IPS-18c (cell line): ENCODE measurements around the gene MBNL1.

Experiments
- H3K4me3 ChIP-seq: 2 replicates; pipeline ENCODE4 v1.7.0; 2013; ENCODE audit warnings: low read depth, mild to moderate bottlenecking, low read length, moderate library complexity; ENCODE audit not compliant: insufficient read depth
- H3K9me3 ChIP-seq: one replicate; pipeline ENCODE4 v1.6.1; 2013; ENCODE audit warnings: mild to moderate bottlenecking, low read length, moderate library complexity; ENCODE audit not compliant: control insufficient read depth, insufficient read depth

The MBNL1 gene

GRCh38 chr3:152284906-152285305 lies 16.2 kb downstream of the MBNL1 start:
- Histone ChIP-seq H3K4me3 (no peak overlapping the region), H3K9me3 (no peaks in the 10 kb centered on the region)

GRCh38 chr3:152285509-152285908 lies 16.8 kb downstream of the MBNL1 start:
- Histone ChIP-seq H3K9me3 (no peaks in the 10 kb centered on the region), H3K4me3 (no peak overlapping the region)

DNA sequence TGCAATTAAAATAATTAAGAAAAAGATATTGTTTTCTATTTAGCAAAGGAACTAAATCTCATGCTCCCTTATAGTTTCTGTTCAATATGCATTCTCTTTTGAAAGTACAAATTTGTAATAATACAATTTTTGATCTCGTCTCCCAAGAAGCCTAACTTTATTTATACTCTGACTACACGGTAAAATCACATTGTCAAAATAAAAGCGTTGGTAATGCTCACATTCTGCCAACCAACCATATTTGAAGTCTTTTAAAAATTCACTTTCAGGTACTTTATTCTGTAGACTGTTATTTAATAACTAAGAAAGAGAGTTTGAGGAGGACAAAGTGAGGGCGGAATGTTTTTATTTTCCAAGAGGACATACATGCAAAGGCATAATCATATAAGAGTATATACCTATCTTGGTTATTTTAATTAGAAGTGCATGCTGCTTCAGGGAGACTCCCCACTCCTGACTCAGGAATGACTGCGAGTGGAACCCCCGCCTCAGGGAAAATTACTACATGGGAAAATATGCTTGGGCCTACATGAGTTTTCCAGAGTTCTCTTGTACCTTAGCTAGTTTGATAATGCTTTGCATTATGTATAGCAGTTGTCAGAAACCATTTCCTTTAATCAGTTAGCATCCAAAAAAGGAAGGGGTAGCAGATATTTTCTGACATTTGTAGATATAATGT lies 19.3 kb downstream of the MBNL1 start:
- Histone ChIP-seq H3K4me3 (no peak overlapping the region), H3K9me3 (no peaks in the 10 kb centered on the region)

- H3K4me3 ChIP-seq: no peak overlapping the region
- no peaks in the 10 kb centered on the region for H3K9me3 ChIP-seq
Measured at GRCh38 chr3:152288681-152289080, 20.0 kb downstream of the MBNL1 start.

- Histone ChIP-seq H3K9me3 (no peaks in the 10 kb centered on the region), H3K4me3 (no peak overlapping the region)
Measured at GRCh38 chr3:152289708-152290107, 21.0 kb downstream of the MBNL1 start.

- no peak overlapping the region for H3K4me3 ChIP-seq
- no peaks in the 10 kb centered on the region for H3K9me3 ChIP-seq
Measured at GRCh38 chr3:152290374-152290773, 21.6 kb downstream of the MBNL1 start.

DNA sequence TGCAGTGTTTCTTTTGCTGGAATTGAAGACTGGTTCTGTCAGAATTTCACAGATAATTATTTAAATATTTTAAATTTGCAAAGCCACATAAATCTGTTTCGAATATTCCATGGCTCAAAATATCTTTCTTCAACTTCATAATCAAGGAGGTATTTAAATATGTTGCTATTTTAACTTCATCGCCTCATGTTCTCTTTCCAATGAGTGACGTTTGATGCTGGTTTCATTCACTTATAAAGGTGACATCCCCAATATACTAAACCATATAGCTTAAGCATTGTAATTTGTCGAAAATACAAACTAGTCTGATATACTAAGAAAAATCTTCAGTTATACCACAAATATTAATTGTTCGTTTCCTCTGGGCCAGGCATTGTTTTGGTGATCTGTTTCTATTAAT lies 22.5 kb downstream of the MBNL1 start:
- Histone ChIP-seq H3K9me3 (no peaks in the 10 kb centered on the region), H3K4me3 (no peak overlapping the region)

GRCh38 chr3:152291649-152292066 lies 22.9 kb downstream of the MBNL1 start:
- Histone ChIP-seq H3K4me3 (no peak overlapping the region), H3K9me3 (no peaks in the 10 kb centered on the region)

DNA sequence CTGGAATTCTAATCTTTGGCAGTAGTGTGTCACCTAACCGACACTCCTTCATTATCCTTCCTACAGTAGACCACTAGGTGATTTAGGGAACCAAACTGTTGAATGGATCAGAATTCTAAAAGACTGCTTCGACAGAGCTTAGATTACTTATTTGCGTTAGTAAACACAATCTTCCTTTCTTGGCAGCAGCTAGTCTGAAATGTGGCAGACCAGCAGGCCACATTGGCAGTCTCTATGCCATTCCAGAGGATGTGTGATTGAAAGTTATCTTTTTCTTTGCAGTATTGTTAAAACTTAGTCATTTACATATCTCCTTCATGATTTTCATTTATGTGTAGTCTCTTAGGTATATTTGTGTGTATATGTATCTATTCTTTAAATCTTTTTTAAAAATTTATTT lies 23.6 kb downstream of the MBNL1 start:
- Histone ChIP-seq H3K4me3 (no peak overlapping the region), H3K9me3 (no peaks in the 10 kb centered on the region)

- no peak overlapping the region for H3K4me3 ChIP-seq
- no peaks in the 10 kb centered on the region for H3K9me3 ChIP-seq
Measured at GRCh38 chr3:152293347-152294006, 24.7 kb downstream of the MBNL1 start.

- H3K9me3 ChIP-seq: no peaks in the 10 kb centered on the region
- no peak overlapping the region for H3K4me3 ChIP-seq
Measured at GRCh38 chr3:152295344-152295743, 26.6 kb downstream of the MBNL1 start.

GRCh38 chr3:152295806-152296205 lies 27.1 kb downstream of the MBNL1 start:
- no peak overlapping the region for H3K4me3 ChIP-seq
- no peaks in the 10 kb centered on the region for H3K9me3 ChIP-seq

DNA sequence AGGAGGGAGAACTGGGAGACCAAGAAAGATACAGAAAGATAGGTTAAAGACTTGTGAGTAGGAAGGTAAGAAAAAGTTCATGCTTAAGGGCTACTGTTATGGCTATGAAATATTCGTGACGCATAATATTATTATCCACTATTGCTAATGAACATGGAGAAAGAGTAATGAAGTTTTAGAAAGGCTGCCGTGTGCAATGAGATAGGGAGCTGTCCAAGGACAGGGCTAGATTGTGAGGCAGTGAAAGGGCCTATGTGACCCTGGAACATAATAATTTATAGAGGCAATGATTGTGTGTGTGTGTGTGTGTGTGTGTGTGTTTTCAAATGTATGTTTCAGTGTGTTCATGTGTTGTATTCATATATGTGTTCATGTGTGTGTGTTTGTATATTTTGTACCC lies 27.7 kb downstream of the MBNL1 start:
- Histone ChIP-seq H3K4me3 (no peak overlapping the region), H3K9me3 (no peaks in the 10 kb centered on the region)

DNA sequence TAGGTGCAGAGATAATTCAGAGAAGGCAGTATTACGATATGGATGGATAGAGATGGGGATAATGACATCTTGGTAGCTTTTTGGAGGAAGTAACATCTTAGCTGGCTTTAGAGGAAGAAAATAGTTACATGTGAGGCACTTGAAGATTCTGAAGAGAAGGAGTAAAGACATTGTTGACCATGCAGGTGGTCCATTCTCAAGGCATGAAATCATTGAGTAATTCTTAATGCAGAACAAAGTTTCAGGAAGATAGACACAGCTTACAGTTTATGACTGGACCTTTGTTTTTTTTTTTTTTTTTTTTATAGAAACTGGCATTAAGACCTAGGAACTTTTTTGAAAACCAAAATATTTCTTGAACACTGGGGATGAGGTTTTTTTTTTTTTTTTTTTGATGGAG lies 28.2 kb downstream of the MBNL1 start:
- no peak overlapping the region for H3K4me3 ChIP-seq
- H3K9me3 ChIP-seq: no peaks in the 10 kb centered on the region

GRCh38 chr3:152298393-152299248 lies 29.9 kb downstream of the MBNL1 start:
- Histone ChIP-seq H3K9me3 (no peaks in the 10 kb centered on the region), H3K4me3 (peak overlapping the region; percentile 9; the same call in 1 of the 2 replicates)

- Histone ChIP-seq H3K9me3 (no peaks in the 10 kb centered on the region), H3K4me3 (peak overlapping the region; percentile 9; the same call in 1 of the 2 replicates)
Measured at GRCh38 chr3:152299249-152299976, 30.7 kb downstream of the MBNL1 start.

GRCh38 chr3:152300029-152300731 lies 31.5 kb downstream of the MBNL1 start:
- Histone ChIP-seq H3K4me3 (no peak overlapping the region), H3K9me3 (no peaks in the 10 kb centered on the region)
